ENCODE data around the gene PSMD1.
"Not testable (repeated sequence)": the region's sequence is repeated elsewhere in the genome, so short reads cannot be mapped to it uniquely, and the experiment has no call there.

The PSMD1 gene

GRCh38 chr2:231058761-231059550 lies 2.3 kb downstream of the PSMD1 start:
- no peak for DNase-seq

GRCh38 chr2:231059756-231060155 lies 3.1 kb downstream of the PSMD1 start:
- no peak for DNase-seq

- no peak for DNase-seq
These were observed 6.1 kb downstream of the PSMD1 start for GRCh38 chr2:231062776-231063175.

GRCh38 chr2:231063347-231063746 lies 6.7 kb downstream of the PSMD1 start:
- no peak for DNase-seq

GRCh38 chr2:231065966-231066365 lies 9.3 kb downstream of the PSMD1 start:
- no peak for DNase-seq

- not testable (repeated sequence) for DNase-seq
These were observed 10.9 kb downstream of the PSMD1 start for GRCh38 chr2:231067531-231067930.

- DNase-seq: no peak
These were observed 12.0 kb downstream of the PSMD1 start for GRCh38 chr2:231068525-231069222.

GRCh38 chr2:231069379-231070054 lies 12.8 kb downstream of the PSMD1 start:
- no peak for DNase-seq

- DNase-seq: no peak
These were observed 27.9 kb downstream of the PSMD1 start for GRCh38 chr2:231084565-231084964.

- DNase-seq: no peak
These were observed 32.1 kb downstream of the PSMD1 start for GRCh38 chr2:231088754-231089153.

GRCh38 chr2:231093933-231094332 lies 37.3 kb downstream of the PSMD1 start:
- no peak for DNase-seq

- DNase-seq: no peak
These were observed 38.2 kb downstream of the PSMD1 start for GRCh38 chr2:231094736-231095346.

GRCh38 chr2:231099918-231100317 lies 43.3 kb downstream of the PSMD1 start:
- no peak for DNase-seq

- not testable (repeated sequence) for DNase-seq
These were observed 43.7 kb downstream of the PSMD1 start for GRCh38 chr2:231100321-231100720.

GRCh38 chr2:231100990-231101389 lies 44.3 kb downstream of the PSMD1 start:
- no peak for DNase-seq

- no peak for DNase-seq
These were observed 46.1 kb downstream of the PSMD1 start for GRCh38 chr2:231102772-231103171.

- DNase-seq: peak; percentile 65
These were observed 47.5 kb downstream of the PSMD1 start for GRCh38 chr2:231104115-231104713.

GRCh38 chr2:231110551-231110950 lies 53.9 kb downstream of the PSMD1 start:
- DNase-seq: no peak

GRCh38 chr2:231111987-231112386 lies 55.3 kb downstream of the PSMD1 start:
- DNase-seq: no peak

- no peak for DNase-seq
These were observed 56.8 kb downstream of the PSMD1 start for GRCh38 chr2:231113489-231113888.

- DNase-seq: no peak
These were observed 59.0 kb downstream of the PSMD1 start for GRCh38 chr2:231115651-231116050.

- DNase-seq: no peak
These were observed 60.5 kb downstream of the PSMD1 start for GRCh38 chr2:231117148-231117547.

Data from CD4-positive, alpha-beta T cell treated with Interleukin-21 for 1 hour (primary cell).